ENCODE measurements around the gene RPUSD1. TPM values are rescaled to one million over a fixed set of nuclear protein-coding genes. Genes with fewer than 3 reads are reported as not detected.

The RPUSD1 gene
- total and polyA plus RNA-seq, 11 donors: 7.1 to 25.7 (median 10.9) TPM

DNA sequence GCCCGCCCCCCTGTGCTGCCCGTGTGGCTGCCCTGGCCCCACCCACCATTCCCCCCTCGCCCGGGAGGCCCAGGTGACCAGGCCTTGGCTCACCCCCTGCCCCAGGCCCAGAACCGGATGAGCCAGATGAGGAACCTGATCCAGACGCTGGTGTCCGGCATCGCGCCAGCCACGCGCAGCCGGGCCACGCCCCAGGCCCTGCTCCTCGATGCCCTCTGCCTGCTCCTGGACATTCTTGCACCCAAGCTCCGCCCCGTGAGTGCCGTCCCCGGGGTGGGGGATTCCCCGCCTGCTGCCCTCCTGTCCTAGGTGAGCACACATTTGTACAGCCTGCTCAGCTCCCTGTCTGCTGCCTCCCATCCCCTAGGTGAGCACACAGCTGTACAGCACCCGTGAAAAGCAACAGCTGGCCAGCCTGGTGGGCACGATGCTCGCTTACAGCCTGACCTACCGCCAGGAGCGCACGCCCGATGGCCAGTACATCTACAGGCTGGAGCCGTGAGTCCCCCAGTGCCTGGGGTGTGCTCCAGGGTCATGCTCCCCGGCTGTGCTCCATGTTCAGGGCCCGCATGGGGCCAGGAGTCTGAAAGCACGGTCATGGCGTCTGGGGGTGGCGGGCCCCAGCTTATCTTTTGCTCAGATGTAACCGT lies 7.5 kb upstream of the RPUSD1 start:
- peaks cover 0 to 7% (median 0%) of the 10 kb centered on the region in 9 donors for H3K36me3 ChIP-seq
- ATAC-seq (no peak), DNase-seq (no peak)
- 85 to 90% (median 87%) methylated on average over 18 to 33 of the region's 33 CpGs for WGBS, 4 donors
- H3K4me1 ChIP-seq: peaks cover 0 to 9% (median 0%) of the 10 kb centered on the region in 12 donors
- no peak overlapping the region for H3K27ac ChIP-seq
- intact Hi-C loops (cut with DNase I): no loop called here
- H3K4me3 ChIP-seq: no peak overlapping the region
- no peaks in the 10 kb centered on the region for H3K9me3 ChIP-seq
- TF ChIP-seq, protein P1, sequence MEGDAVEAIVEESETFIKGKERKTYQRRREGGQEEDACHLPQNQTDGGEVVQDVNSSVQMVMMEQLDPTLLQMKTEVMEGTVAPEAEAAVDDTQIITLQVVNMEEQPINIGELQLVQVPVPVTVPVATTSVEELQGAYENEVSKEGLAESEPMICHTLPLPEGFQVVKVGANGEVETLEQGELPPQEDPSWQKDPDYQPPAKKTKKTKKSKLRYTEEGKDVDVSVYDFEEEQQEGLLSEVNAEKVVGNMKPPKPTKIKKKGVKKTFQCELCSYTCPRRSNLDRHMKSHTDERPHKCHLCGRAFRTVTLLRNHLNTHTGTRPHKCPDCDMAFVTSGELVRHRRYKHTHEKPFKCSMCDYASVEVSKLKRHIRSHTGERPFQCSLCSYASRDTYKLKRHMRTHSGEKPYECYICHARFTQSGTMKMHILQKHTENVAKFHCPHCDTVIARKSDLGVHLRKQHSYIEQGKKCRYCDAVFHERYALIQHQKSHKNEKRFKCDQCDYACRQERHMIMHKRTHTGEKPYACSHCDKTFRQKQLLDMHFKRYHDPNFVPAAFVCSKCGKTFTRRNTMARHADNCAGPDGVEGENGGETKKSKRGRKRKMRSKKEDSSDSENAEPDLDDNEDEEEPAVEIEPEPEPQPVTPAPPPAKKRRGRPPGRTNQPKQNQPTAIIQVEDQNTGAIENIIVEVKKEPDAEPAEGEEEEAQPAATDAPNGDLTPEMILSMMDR (IDR thresholded peaks at IDR 0.05): no peak
- TF ChIP-seq POLR2A (IDR thresholded peaks at IDR 0.05): no peak
- H3K27me3 ChIP-seq: peaks cover 9 to 34% (median 19%) of the 10 kb centered on the region in 9 donors

DNA sequence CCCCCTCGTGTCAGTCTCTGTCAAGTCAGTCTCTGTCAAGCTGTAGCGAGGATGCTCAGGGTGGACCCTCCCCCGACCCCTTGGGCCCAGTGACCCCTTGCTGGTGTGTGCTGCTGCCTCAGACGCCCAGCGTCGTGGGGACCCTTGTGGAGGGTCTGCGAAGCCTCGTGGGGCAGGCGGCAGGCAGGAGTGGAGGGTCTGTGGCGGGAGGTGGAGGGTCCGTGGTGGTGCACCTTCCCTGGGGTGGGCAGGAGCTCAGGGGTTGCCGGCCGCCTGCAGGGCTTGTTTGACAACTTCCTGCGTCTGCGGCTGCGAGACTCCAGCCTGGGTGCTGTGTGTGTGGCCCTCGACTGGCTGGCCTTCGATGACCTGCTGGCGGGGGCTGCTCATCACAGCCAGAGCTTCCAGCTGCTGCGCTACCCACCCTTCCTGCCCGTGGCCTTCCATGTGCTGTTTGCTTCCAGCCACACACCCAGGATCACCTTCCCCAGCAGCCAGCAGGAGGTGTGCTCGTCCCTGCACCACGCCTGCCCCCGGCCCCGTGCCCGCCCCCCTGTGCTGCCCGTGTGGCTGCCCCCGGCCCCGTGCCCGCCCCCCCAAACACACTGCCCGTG lies 6.8 kb upstream of the RPUSD1 start:
- ATAC-seq (no peak), DNase-seq (no peak)
- WGBS, 4 donors: 84 to 92% (median 89%) methylated on average over 12 to 31 of the region's 31 CpGs
- Histone ChIP-seq H3K9me3 (no peaks in the 10 kb centered on the region), H3K4me1 (peaks cover 0 to 3% (median 0%) of the 10 kb centered on the region in 12 donors), H3K27me3 (peaks cover 3 to 26% (median 11%) of the 10 kb centered on the region in 9 donors), H3K4me3 (no peak overlapping the region), H3K36me3 (peaks cover 0 to 7% (median 0%) of the 10 kb centered on the region in 9 donors), H3K27ac (no peak overlapping the region)
- no peak for TF ChIP-seq POLR2A (IDR thresholded peaks at IDR 0.05)
- TF ChIP-seq, protein P1 (IDR thresholded peaks at IDR 0.05): no peak
- intact Hi-C loops (cut with DNase I): no loop called here

DNA sequence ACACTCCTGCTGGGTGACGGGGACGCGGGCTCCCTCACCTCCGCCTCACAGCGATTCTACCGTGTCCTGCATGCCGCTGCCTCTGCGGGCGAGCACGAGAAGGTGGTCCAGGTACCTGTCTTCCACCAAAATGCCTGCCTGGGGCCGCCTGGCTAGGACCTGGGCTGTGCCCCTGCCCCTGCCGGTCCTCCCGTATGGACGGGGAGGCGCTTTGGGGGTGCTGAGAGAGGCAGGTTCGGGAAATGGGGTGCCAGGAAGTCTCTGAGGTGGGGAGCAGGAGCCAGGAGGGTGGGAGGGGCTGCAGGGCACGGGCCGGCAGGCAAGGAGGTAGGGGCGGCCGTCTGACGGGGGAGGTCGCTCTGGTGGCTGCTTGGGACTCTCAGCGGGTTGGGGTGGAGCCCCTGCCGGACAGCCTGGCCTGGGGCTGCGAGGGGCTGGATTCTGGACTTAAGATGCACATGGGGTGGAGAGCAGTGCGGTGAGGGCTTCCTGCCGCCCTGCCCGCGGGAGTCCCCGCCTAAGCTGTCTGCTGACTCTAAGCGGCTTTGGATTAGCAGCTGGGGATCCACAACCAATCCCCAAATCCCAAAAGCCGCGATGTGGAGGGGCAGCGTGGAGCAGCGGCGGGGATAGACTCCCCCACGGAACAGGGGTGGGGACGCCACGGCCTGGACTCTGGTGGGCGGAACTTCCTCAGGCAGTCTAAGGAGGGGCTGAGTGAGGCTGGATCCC lies 6.1 kb upstream of the RPUSD1 start:
- Histone ChIP-seq H3K27me3 (peaks cover 0 to 19% (median 4%) of the 10 kb centered on the region in 9 donors), H3K4me3 (no peak overlapping the region), H3K4me1 (peaks cover 0 to 4% (median under 1%) of the 10 kb centered on the region in 12 donors), H3K27ac (no peak overlapping the region), H3K9me3 (no peaks in the 10 kb centered on the region), H3K36me3 (peaks cover 0 to 7% (median 0%) of the 10 kb centered on the region in 9 donors)
- intact Hi-C loops (cut with DNase I): no loop called here
- ATAC-seq (no peak), DNase-seq (no peak)
- TF ChIP-seq, protein P1 (IDR thresholded peaks at IDR 0.05): no peak
- TF ChIP-seq POLR2A (IDR thresholded peaks at IDR 0.05): no peak
- WGBS, 4 donors: 89 to 95% (median 90%) methylated on average over 23 to 40 of the region's 40 CpGs

DNA sequence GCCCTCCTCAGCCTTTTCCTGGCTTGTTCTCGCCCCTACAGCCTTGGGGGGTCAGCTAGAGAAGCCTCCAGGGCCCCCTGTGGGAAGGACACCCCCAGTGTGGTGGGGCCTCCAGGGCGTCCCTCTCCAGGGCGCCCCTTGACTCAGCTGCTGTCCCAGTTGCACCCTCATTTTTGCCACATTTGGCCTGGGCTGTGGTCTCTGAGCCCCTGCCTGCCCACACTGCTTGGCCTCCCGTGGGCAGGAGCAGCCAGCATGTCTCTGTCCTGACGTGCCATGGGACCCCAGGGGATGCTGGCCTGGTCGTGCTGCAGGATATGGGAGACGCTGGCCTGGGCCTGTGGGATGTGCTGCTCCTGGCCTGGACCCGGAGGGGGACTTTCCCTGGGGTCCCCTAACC lies 5.2 kb upstream of the RPUSD1 start:
- 78 to 89% (median 88%) methylated on average over 6 to 8 of the region's 8 CpGs for WGBS, 4 donors
- ATAC-seq: no peak

More for the DNA sequence above, 5.2 kb upstream of the RPUSD1 start:
- Histone ChIP-seq H3K4me1 (peaks cover 0 to 10% (median 7%) of the 10 kb centered on the region in 12 donors), H3K9me3 (no peaks in the 10 kb centered on the region), H3K4me3 (no peak overlapping the region), H3K27me3 (peaks cover 0 to 12% (median 0%) of the 10 kb centered on the region in 9 donors), H3K36me3 (peaks cover 0 to 7% (median 0%) of the 10 kb centered on the region in 9 donors), H3K27ac (no peak overlapping the region)
- DNase-seq: no peak
- TF ChIP-seq POLR2A (IDR thresholded peaks at IDR 0.05): no peak
- TF ChIP-seq, protein P1 (IDR thresholded peaks at IDR 0.05): no peak
- intact Hi-C loops (cut with DNase I): no loop called here

All from heart left ventricle (tissue), 16 donors.